HCT116 (cell line): ENCODE measurements around the gene CLDN15. TPM values are rescaled to one million over a fixed set of nuclear protein-coding genes. Genes with fewer than 3 reads are reported as not detected.

Source experiments
- ATAC-seq: fragments of 200-7000 bp; cut with Tn5 transposase; 2 replicates; pipeline ENCODE4 v1.9.1; 2020; ENCODE audit warnings: mild to moderate bottlenecking, moderate library complexity
- BruUV-seq: library from RNA; stranded (reverse); fragments of 400-500 nt; replicated peaks from 2 replicates; lab custom pipeline; 2021; lab: Mats Ljungman, UMichigan
- CTCF ChIA-PET: fragments of 300-600 bp; sonication (Branson Sonifier 250); formaldehyde crosslinking; loops from one replicate; lab custom pipeline; 2021; ENCODE audit warnings: antibody characterized with exemption; lab: Charles Lee
- POLR2A ChIA-PET: fragments of 300-600, 350-600 bp; sonication (Branson Sonifier 250); formaldehyde crosslinking; loops from one replicate; lab custom pipeline; 2021; ENCODE audit warnings: antibody characterized with exemption; lab: Charles Lee
- RAD21 ChIA-PET, 2 experiments: fragments of 300-600 bp; sonication (Branson Sonifier 250); formaldehyde crosslinking; loops; one replicate each; lab custom pipeline; 2023; ENCODE audit warnings: low total read pairs in 2 of 2; ENCODE audit not compliant: uncharacterized antibody in 2 of 2, unreplicated experiment in 2 of 2, low non-redundant PET in 1 of 2; lab: Charles Lee
- DNase-seq: peaks from one replicate; pipeline ENCODE4 v3.0.0-alpha.2; 2010; ENCODE audit warnings: low read depth, low spot score
- H2AFZ ChIP-seq: fragments of 200-600 bp; shearing (Covaris generic), sonication (generic); 2 replicates; pipeline ENCODE4 v1.6.1; 2017; ENCODE audit warnings: low read depth, mixed run types, mixed read lengths, antibody characterized with exemption, low read length; ENCODE audit not compliant: poor library complexity, severe bottlenecking
- H3K27ac ChIP-seq: 2 replicates; pipeline ENCODE4 v1.5.1; 2012; ENCODE audit warnings: low read depth, low read length
- H3K27me3 ChIP-seq: fragments of 200-600 bp; sonication (generic); 2 replicates; pipeline ENCODE4 v1.6.1; 2016; ENCODE audit warnings: mixed run types, low read length, mixed read lengths; ENCODE audit not compliant: insufficient read depth
- H3K36me3 ChIP-seq, 2 experiments: fragments of 200-500 bp in 1 of 2; fragments of 200-600 bp in 1 of 2; sonication (Bioruptor generic) in 1 of 2; sonication (generic) in 1 of 2; 2 replicates each; pipeline versions ENCODE4 v1.5.1 to v1.6.1; 2014 to 2016; ENCODE audit warnings: low read length in 2 of 2, inconsistent platforms in 1 of 2, mixed read lengths in 1 of 2, mixed run types in 1 of 2; ENCODE audit not compliant: insufficient read depth in 2 of 2, control insufficient read depth in 1 of 2
- H3K4me1 ChIP-seq, 2 experiments: fragments of 200-600 bp in 1 of 2; sonication (generic) in 1 of 2; 2 replicates each; pipeline versions ENCODE4 v1.5.1 to v1.6.1; 2012 to 2017; ENCODE audit warnings: low read length in 2 of 2, inconsistent platforms in 1 of 2, mild to moderate bottlenecking in 1 of 2, mixed read lengths in 1 of 2, mixed run types in 1 of 2, moderate library complexity in 1 of 2; ENCODE audit not compliant: insufficient read depth in 2 of 2, control insufficient read depth in 1 of 2
- H3K4me2 ChIP-seq: fragments of 200-600 bp; sonication (generic); 2 replicates; pipeline ENCODE4 v1.6.1; 2017; ENCODE audit warnings: mixed run types, low read length, mixed read lengths
- H3K4me3 ChIP-seq, 2 experiments: fragments of 200-600 bp in 1 of 2; sonication (generic) in 1 of 2; replicated peaks in 1 of 2; 2 replicates each; pipeline ENCODE4 v1.5.1; 2011 to 2016; ENCODE audit warnings: low read length in 2 of 2, control low read depth in 1 of 2, low read depth in 1 of 2, mild to moderate bottlenecking in 1 of 2, mixed read lengths in 1 of 2, mixed run types in 1 of 2
- H3K79me2 ChIP-seq: fragments of 200-600 bp; sonication (generic); 2 replicates; pipeline ENCODE4 v1.6.1; 2017; ENCODE audit warnings: mild to moderate bottlenecking, mixed run types, low read length, moderate library complexity, mixed read lengths; ENCODE audit not compliant: insufficient read depth
- H3K9ac ChIP-seq: fragments of 200-600 bp; sonication (generic); 2 replicates; pipeline ENCODE4 v1.6.1; 2016; ENCODE audit warnings: low read length, mixed read lengths
- H3K9me2 ChIP-seq: fragments of 200-600 bp; sonication (generic), shearing (Covaris generic); 2 replicates; pipeline ENCODE4 v1.6.1; 2017; ENCODE audit warnings: mixed run types, mild to moderate bottlenecking, moderate library complexity; ENCODE audit not compliant: insufficient read depth
- H3K9me3 ChIP-seq, 2 experiments: fragments of 200-500 bp in 1 of 2; fragments of 200-600 bp in 1 of 2; sonication (Bioruptor generic) in 1 of 2; sonication (generic) in 1 of 2; 2 replicates each; pipeline ENCODE4 v1.6.1; 2014 to 2017; ENCODE audit warnings: low read length in 2 of 2, mixed read lengths in 2 of 2, inconsistent platforms in 1 of 2, low read depth in 1 of 2, mild to moderate bottlenecking in 1 of 2, mixed run types in 1 of 2, moderate library complexity in 1 of 2; ENCODE audit not compliant: control insufficient read depth in 1 of 2, insufficient read depth in 1 of 2
- H4K20me1 ChIP-seq: fragments of 200-600 bp; sonication (generic), shearing (Covaris generic); 2 replicates; pipeline ENCODE4 v1.6.1; 2017; ENCODE audit warnings: mixed run types, mild to moderate bottlenecking, moderate library complexity; ENCODE audit not compliant: insufficient read depth
- CBX3 ChIP-seq: IDR thresholded peaks from 2 replicates; pipeline ENCODE4 v1.6.1; 2012; ENCODE audit warnings: low read depth
- CEBPB ChIP-seq: IDR thresholded peaks from 2 replicates; pipeline ENCODE4 v1.6.1; 2012; ENCODE audit warnings: low read depth
- EGR1 ChIP-seq: IDR thresholded peaks from 2 replicates; pipeline ENCODE4 v1.6.1; 2012; ENCODE audit warnings: low read depth
- ELF1 ChIP-seq: IDR thresholded peaks from 2 replicates; pipeline ENCODE4 v1.6.1; 2012; ENCODE audit warnings: low read depth, borderline replicate concordance
- FOSL1 ChIP-seq: IDR thresholded peaks from 2 replicates; pipeline ENCODE4 v1.6.1; 2012; ENCODE audit warnings: low read depth
- JUND ChIP-seq: IDR thresholded peaks from 2 replicates; pipeline ENCODE4 v1.6.1; 2012
- POLR2A ChIP-seq: IDR thresholded peaks from 2 replicates; pipeline ENCODE4 v1.7.0; 2011; ENCODE audit warnings: borderline replicate concordance; ENCODE audit not compliant: insufficient read depth, insufficient read length; ENCODE audit errors: extremely low read depth
- POLR2AphosphoS5 ChIP-seq: IDR thresholded peaks from 2 replicates; pipeline ENCODE4 v1.6.1; 2011; ENCODE audit warnings: mild to moderate bottlenecking, low read depth, low read length, moderate library complexity
- RAD21 ChIP-seq: IDR thresholded peaks from 2 replicates; pipeline ENCODE4 v1.6.1; 2012; ENCODE audit warnings: low read depth, mild to moderate bottlenecking
- SIN3A ChIP-seq: IDR thresholded peaks from 2 replicates; pipeline ENCODE4 v1.6.1; 2012; ENCODE audit warnings: low read depth
- SP1 ChIP-seq: IDR thresholded peaks from 2 replicates; pipeline ENCODE4 v1.6.1; 2012; ENCODE audit warnings: low read depth
- SRF ChIP-seq: IDR thresholded peaks from 2 replicates; pipeline ENCODE4 v1.6.1; 2012; ENCODE audit warnings: low read depth
- TCF7L2 ChIP-seq: IDR thresholded peaks from 2 replicates; pipeline ENCODE4 v1.7.0; 2011; ENCODE audit warnings: borderline replicate concordance, inconsistent platforms; ENCODE audit not compliant: insufficient read depth, insufficient read length; ENCODE audit errors: extremely low read depth
- YY1 ChIP-seq: IDR thresholded peaks from 2 replicates; pipeline ENCODE4 v1.6.1; 2011; ENCODE audit warnings: low read length, low read depth, moderate library complexity, mild to moderate bottlenecking; ENCODE audit not compliant: insufficient replicate concordance; ENCODE audit errors: extremely low read depth
- ZFX ChIP-seq: fragments of 450-650 bp; IDR thresholded peaks from 2 replicates; pipeline ENCODE4 v1.6.1; 2017
- ZNF274 ChIP-seq: fragments of 200-500 bp; sonication (Bioruptor generic); IDR thresholded peaks from 2 replicates; pipeline ENCODE4 v1.6.1; 2014; ENCODE audit warnings: mild to moderate bottlenecking, low read depth, low read length, inconsistent platforms
- intact Hi-C: fragments of 100-400 bp; cut with micrococcal nuclease; formaldehyde crosslinking; loops from 2 replicates; pipeline ENCODE4 v1.10.0; 2022
- total RNA-seq: library from RNA; stranded (reverse); gene quantifications from one replicate; pipeline ENCODE4 v1.2.1, GENCODE V29; 2021; ENCODE audit not compliant: unreplicated experiment
- TF ChIP-seq, protein P1 (sequence below): IDR thresholded peaks from 2 replicates; pipeline ENCODE4 v1.6.1; 2011; ENCODE audit warnings: mild to moderate bottlenecking, low read length, moderate library complexity; ENCODE audit not compliant: insufficient replicate concordance; ENCODE audit errors: extremely low read depth
- TF ChIP-seq, protein P2 (sequence below), 3 experiments: fragments of 200-600 bp in 1 of 3; sonication (generic) in 1 of 3; IDR thresholded peaks in 2 of 3; conservative IDR thresholded peaks in 1 of 3; 2 replicates each; pipeline ENCODE4 v1.5.1; 2012 to 2017; ENCODE audit warnings: low read depth in 2 of 3, low read length in 2 of 3, antibody characterized with exemption in 1 of 3, borderline replicate concordance in 1 of 3, control low read depth in 1 of 3, mild to moderate bottlenecking in 1 of 3, mixed read lengths in 1 of 3, mixed run types in 1 of 3, moderate library complexity in 1 of 3; ENCODE audit not compliant: insufficient read depth in 1 of 3
- TF ChIP-seq, protein P3 (sequence below): IDR thresholded peaks from 2 replicates; pipeline ENCODE4 v1.6.1; 2012; ENCODE audit warnings: low read depth

Gene CLDN15
- total RNA-seq, 1 experiment from 2014 or later: 16.9 TPM

DNA sequence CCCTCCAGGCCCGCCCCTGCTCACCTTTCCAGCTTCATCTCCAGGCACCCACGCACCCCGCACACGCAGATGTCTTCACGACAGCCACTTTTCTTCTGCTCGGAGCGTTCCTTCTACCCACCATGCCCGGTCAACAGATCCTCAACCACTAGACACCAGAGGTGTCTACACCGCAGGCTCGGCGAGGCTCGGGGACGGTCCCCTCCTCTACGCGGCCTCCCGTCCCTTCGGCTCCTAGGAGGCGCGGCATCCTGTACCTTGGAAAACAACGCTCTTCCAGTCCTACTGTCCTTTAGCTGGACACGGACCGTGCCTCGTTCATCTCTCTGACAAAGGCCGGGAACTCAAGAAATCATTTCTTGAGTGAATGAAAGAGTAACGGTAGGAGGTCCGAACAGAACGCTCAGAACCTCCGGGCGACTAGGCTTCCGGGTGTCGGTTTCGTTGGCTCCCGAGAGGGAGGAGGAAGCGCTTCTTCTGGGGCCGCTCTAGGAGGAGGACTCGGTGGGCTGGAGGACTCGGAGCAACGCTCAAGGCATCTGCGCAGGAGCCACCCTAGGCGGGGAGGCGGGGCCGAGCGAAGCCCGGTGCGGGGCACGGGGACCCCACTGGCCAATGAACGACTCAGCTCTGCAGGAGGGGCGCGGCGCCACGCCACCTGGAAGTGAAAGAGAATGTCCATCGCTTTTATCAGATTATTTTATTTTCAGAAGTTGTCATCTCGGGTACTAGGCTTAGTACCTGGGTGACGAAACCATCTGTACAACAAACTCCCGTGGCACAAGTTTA lies 14.5 kb upstream of the CLDN15 start:
- DNase-seq (peak; percentile 97), ATAC-seq (peak; percentile 100)
- Histone ChIP-seq H3K4me3 (peak overlapping the region; percentile 97 to 99), H3K4me2 (peak overlapping the region; percentile 82), H3K9me2 (no peaks in the 10 kb centered on the region), H3K9me3 (no peaks in the 10 kb centered on the region), H3K27me3 (no peaks in the 10 kb centered on the region), H3K79me2 (peaks cover 45% of the 10 kb centered on the region), H3K36me3 (peaks cover 4 to 5% of the 10 kb centered on the region in 2 experiments), H2AFZ (peak overlapping the region; percentile 29), H3K9ac (peak overlapping the region; percentile 84), H3K27ac (peak overlapping the region; percentile 59), H4K20me1 (no peaks in the 10 kb centered on the region), H3K4me1 (peaks cover 0 to 16% of the 10 kb centered on the region in 2 experiments; a peak in 3 of 4 replicates)
- RAD21 ChIA-PET: no interaction called here
- POLR2A ChIA-PET: interaction anchor here (0.7 to 1.7 kb wide), 2 partner anchors 8 to 34 kb away, joined by 3 to 6 read pairs; partner anchors contain the start of genes PLOD3 and ZNHIT1
- CTCF ChIA-PET: interaction anchor here (1.0 to 1.3 kb wide), 4 partner anchors 8 to 108 kb away, joined by 4 to 7 read pairs (median 4); no protein-coding TSS in a partner anchor
- TSS peak; percentile 73 for BruUV-seq
- intact Hi-C loops: no loop called here
- TF ChIP-seq, protein P1, sequence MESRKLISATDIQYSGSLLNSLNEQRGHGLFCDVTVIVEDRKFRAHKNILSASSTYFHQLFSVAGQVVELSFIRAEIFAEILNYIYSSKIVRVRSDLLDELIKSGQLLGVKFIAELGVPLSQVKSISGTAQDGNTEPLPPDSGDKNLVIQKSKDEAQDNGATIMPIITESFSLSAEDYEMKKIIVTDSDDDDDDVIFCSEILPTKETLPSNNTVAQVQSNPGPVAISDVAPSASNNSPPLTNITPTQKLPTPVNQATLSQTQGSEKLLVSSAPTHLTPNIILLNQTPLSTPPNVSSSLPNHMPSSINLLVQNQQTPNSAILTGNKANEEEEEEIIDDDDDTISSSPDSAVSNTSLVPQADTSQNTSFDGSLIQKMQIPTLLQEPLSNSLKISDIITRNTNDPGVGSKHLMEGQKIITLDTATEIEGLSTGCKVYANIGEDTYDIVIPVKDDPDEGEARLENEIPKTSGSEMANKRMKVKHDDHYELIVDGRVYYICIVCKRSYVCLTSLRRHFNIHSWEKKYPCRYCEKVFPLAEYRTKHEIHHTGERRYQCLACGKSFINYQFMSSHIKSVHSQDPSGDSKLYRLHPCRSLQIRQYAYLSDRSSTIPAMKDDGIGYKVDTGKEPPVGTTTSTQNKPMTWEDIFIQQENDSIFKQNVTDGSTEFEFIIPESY: peak; percentile 27
- TF ChIP-seq, protein P2, sequence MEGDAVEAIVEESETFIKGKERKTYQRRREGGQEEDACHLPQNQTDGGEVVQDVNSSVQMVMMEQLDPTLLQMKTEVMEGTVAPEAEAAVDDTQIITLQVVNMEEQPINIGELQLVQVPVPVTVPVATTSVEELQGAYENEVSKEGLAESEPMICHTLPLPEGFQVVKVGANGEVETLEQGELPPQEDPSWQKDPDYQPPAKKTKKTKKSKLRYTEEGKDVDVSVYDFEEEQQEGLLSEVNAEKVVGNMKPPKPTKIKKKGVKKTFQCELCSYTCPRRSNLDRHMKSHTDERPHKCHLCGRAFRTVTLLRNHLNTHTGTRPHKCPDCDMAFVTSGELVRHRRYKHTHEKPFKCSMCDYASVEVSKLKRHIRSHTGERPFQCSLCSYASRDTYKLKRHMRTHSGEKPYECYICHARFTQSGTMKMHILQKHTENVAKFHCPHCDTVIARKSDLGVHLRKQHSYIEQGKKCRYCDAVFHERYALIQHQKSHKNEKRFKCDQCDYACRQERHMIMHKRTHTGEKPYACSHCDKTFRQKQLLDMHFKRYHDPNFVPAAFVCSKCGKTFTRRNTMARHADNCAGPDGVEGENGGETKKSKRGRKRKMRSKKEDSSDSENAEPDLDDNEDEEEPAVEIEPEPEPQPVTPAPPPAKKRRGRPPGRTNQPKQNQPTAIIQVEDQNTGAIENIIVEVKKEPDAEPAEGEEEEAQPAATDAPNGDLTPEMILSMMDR (IDR thresholded peaks at IDR 0.05 in 2 of 3, conservative IDR thresholded peaks at IDR 0.05 in 1 of 3; ENCODE audit: borderline replicate concordance in 1 of 3, insufficient read depth in 1 of 3, low read depth in 2 of 3, low read length in 2 of 3): no peak
- TF ChIP-seq POLR2A (peak; percentile 59), POLR2AphosphoS5 (peak; percentile 82), ZFX (peak; percentile 73; the same call in 1 of the 2 replicates), SIN3A (no peak), FOSL1 (no peak), YY1 (no peak), RAD21 (no peak), SRF (no peak), ELF1 (no peak), CBX3 (no peak), TCF7L2 (peak; percentile 19), EGR1 (no peak), CEBPB (no peak), SP1 (no peak), ZNF274 (no peak), JUND (no peak)
- TF ChIP-seq, protein P3, sequence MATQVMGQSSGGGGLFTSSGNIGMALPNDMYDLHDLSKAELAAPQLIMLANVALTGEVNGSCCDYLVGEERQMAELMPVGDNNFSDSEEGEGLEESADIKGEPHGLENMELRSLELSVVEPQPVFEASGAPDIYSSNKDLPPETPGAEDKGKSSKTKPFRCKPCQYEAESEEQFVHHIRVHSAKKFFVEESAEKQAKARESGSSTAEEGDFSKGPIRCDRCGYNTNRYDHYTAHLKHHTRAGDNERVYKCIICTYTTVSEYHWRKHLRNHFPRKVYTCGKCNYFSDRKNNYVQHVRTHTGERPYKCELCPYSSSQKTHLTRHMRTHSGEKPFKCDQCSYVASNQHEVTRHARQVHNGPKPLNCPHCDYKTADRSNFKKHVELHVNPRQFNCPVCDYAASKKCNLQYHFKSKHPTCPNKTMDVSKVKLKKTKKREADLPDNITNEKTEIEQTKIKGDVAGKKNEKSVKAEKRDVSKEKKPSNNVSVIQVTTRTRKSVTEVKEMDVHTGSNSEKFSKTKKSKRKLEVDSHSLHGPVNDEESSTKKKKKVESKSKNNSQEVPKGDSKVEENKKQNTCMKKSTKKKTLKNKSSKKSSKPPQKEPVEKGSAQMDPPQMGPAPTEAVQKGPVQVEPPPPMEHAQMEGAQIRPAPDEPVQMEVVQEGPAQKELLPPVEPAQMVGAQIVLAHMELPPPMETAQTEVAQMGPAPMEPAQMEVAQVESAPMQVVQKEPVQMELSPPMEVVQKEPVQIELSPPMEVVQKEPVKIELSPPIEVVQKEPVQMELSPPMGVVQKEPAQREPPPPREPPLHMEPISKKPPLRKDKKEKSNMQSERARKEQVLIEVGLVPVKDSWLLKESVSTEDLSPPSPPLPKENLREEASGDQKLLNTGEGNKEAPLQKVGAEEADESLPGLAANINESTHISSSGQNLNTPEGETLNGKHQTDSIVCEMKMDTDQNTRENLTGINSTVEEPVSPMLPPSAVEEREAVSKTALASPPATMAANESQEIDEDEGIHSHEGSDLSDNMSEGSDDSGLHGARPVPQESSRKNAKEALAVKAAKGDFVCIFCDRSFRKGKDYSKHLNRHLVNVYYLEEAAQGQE: no peak
